ENCODE results near the gene PDLIM5.
"Not testable (repeated sequence)": the region's sequence is repeated elsewhere in the genome, so short reads cannot be mapped to it uniquely, and the experiment has no call there.

PDLIM5 gene

DNA sequence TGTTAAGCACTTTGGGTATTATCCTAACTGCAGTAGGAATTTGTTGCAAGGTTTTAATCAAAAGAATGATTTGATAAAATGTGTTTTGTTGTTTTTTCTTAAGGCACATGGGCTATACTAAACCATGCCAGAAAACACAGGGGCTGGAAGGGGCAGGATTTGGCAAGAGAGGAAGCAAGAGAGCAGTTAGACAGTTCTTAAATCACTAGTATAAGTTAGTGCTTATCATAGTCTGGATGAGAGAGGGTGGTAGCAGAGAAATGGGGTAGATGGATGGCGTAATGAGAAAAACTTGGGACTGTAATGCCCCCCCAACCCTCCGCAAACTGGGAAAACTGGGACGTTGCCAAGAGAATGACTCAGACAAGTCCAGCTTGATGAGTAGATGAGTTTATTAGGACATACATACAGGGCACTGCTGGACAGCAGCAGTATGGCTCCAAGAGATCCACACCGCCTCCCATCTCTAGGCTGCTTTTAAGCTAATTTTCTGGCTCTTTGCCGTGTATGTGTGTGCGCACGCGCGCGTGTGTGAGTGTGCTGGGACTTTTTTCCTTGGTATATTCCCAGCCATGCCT, 151.5 kb downstream of the PDLIM5 start:
- DNase-seq (ENCODE audit: low read depth), result peak; percentile 38

DNA sequence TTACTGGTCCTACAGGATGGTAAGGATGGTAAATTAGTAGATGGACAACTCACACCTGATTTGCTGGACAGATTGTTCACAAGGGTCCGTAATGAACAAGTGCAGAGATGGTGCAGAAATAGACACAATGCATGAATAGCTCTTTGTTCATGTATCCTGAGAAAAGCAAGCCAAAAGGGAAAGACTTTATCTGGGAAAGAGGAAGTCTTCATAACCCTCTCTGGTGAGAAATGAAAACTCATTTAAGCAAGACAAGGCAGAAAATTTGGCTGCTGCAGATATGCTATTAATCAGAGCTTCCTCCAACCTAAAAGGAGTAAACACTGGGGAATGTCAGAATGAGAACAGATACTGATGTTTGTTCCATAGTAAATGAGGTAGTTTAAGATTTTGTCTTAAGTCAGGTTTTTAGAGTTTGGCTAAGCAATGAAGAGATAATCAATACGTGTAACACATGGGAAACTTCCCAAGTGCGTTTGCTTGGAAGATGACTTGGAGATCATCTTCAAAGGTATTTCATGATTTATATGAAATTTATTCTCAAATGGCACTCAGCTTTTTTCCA, 153.6 kb downstream of the PDLIM5 start:
- DNase-seq (ENCODE audit: low read depth), result no peak

DNA sequence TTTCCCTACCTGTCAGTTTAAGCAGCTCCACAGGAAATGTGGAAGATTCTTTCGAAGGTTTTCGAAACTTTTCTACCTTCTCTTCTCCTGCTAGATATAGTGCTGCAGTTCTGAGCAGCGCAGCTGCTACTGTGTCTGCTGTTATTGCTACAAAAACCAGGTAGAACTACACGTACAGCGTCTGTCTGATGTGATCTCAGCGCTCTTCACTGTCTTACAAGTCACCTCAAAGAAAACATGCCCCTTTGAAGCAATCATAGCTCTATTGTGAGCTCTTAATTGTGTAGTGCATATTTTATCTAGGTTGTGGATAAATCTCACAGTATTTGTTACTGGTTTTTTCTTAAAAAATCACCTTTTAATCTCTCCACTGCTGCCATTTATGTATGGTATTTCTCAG, 158.4 kb downstream of the PDLIM5 start:
- no peak for DNase-seq (ENCODE audit: low read depth)

DNA sequence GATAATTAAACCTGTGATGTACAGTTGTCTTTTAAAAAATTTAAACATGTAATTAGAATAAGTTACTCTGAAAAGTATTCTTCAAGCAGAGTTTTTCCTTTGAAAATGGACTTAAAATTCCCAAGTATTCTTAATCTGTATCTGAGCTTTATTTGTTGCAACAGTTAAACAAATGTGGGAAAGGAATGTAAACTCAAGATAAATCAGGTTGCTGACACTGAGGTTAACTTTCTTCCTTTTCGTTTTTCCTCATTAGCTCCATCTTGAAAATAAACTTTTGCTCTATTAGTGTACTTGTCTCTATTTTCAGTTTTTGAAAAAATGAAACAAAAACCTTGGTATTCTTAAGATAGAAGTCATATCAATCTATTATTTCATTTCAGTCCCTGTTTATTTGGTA, 161.5 kb downstream of the PDLIM5 start:
- DNase-seq (ENCODE audit: low read depth), result no peak

DNA sequence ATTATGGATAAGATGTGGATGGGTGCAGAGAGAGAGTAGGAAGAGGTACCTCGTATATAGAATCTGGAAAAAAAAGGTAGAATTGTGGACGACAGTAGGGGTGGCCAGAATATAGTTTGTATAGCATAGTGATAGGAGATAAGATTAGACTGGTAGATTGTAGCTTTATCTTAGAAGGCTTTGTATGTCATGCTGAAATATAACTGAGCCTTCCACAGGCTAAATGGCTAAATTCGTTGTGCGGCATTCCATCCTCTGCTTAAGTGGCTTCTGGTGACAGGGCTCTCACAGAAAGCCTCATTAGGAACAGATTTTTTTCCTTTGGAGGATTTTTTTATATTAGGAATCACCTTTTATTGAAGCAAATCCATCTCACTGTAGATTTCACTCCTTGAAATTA, 163.7 kb downstream of the PDLIM5 start:
- DNase-seq (ENCODE audit: low read depth), result no peak

DNA sequence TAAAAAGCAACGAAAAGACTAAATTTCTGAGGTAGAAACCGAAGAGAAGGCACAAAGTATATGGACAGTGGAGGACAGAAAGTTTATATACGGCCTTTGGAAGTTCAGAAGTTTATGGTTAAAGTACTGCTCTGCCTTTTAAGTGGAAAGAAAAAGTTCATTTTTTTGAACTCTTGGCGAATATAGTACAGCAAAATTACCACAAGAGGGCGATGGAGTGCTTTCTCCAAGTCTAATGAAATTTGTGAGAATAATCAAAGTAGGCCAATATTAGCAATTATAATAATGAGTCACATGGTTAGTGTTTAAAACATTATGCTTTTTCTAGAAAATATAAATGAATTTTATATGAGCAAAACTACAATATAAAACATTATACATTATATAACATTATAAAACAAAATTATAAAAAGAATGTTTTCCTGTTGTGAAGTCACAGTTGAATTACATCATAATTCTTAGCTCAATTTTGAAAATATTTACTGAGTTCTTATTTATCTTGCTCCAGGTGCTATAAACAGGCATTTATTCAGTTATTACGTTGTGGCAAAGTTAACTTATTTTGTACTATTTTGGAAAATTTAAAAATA, 169.8 kb downstream of the PDLIM5 start:
- DNase-seq (ENCODE audit: low read depth), result no peak

DNA sequence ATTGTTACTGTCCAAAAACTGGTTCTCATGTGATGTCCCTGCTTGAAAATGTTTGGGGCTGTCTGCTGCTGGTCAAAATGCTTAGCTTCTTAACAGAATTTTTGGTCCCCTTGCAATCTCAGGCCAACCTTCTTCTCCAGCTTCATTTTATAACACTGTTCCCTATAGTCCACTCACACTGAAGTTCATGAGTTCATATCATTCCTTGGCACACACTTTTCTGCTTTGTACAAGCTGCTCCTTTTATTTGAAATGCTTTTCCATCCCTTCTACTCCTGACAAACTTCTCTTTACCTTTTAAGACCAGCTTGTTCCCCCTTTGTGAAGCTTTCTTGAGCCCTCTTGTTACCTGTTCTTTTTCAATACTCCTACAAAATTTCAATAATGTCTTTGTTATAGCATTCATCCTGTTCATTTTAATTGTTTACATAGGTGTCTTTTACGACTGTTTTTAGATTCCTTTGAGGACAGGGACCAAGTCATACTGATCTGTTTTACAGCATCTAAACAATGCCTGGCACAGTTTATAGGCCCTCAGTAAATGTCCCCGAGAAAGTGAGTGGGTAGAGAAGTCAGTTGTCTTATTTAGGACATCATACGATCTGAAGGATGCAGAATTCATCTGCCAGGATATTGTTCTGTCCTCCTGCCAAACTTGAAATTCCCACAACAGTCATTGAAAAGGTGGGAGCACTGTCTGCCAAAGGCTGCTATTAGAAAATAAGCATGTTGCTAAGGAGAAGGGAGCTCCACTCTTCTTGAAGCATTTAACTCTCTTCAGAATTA, 171.6 kb downstream of the PDLIM5 start:
- DNase-seq (ENCODE audit: low read depth), result no peak

DNA sequence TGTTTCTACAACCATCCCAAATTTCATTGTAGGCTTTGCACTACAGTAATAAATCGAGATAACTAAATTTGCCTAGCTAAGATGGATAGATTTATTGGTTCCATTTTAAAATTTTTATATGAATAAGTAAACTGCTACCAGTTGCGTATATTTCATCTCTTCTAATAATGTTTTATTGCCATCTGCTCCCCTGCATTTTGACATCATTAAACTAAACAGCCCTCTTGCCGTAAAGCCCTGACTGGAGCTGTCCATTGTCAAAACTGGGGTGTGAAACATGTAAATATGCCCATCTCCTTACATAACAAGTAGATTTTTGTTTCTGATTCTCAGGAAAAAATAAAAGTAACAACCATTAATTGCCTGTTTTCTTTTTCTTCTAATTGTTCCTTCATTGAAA, 175.2 kb downstream of the PDLIM5 start:
- DNase-seq (ENCODE audit: low read depth), result no peak

DNA sequence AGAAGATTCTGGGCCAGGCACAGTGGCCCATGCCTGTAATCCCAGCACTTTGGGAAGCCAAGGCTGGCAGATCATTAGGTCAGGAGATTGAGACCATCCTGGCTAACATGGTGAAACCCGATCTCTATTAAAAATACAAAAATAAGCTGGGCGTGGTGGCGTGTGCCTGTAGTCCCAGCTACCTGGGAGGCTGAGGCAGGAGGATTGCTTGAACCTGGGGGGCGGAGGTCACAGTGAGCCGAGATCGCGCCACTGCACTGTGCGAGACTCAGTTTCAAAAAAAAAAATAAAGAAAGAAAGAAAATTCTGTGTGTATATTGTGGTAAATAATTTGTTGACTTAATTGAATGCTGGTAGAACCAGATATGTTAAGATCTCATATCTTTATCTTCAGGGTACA, 177.3 kb downstream of the PDLIM5 start:
- not testable (repeated sequence) for DNase-seq (ENCODE audit: low read depth)

DNA sequence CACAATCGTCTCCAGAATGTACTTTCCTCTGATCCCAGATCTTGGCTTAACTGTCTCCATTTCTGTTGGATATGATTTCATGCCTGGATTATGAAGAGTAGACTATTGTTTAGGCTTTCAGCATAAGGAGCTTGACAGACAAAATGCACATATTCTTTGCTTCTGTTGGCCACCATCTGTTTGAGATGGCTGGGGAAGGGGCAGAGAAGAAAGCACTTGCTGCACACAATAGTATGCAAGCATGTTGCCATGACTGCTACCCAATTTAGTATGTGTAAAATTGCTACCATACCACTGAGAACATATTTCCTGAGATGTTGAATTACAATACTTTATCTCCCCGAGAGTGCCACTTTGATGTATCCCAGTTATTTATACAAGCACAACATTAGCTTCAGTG, 178.1 kb downstream of the PDLIM5 start:
- DNase-seq (ENCODE audit: low read depth), result no peak

DNA sequence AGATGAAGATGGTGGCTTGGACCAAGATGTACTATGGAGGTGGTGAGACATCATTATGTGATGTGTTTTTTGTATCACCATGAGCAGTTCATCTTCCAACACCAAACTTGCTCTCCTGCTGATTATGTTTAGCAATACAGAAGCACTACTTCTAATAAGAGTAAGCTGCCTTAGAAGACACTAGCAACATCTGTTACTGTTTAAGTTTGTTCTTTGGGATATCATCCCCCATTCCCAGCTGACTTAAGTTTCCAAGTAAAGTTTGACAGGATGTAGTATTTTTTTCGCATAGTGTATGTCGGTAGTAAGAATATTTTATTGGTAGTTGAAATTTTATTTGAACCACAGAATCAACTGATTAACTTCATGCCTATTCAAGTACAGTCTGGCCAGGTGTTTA, 182.5 kb downstream of the PDLIM5 start:
- no peak for DNase-seq (ENCODE audit: low read depth)

DNA sequence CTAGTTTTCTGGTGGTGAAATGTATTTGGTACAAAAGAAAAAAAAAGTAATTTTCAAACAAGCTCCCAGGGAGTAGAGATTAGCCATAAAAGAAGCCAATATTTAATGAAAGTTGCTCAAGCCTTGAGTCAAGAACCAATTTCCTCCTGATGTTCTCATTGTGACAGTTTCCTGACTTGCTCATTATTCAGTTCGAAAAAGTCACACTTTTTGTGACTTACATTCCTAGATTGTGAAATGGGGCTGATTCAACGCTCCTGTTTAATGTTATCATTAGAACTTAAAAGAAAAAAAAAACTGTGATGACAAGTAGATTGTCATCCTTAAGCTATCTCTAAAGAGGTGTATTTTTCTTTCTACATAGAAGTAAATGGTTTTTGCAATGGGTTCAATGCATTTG, 183.4 kb downstream of the PDLIM5 start:
- DNase-seq (ENCODE audit: low read depth), result no peak

DNA sequence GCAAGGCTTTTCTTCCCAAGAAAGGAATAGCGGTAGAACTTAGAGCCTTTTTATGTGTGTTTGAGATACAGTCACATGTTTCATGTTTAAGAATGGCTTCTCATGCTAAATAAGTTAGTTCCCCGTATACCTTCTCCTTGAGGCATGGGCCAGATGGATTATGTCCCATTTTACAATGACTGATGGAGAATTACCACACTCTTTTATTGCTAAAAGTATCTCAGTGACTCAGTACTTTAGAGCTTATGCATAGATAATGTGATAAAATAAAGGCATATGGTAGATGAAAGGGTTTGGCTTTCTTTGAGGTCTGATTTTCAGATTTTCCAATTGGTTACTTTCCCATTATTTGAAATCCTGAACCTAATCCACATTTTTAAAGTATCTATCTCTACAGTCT, 184.3 kb downstream of the PDLIM5 start:
- DNase-seq (ENCODE audit: low read depth), result no peak

DNA sequence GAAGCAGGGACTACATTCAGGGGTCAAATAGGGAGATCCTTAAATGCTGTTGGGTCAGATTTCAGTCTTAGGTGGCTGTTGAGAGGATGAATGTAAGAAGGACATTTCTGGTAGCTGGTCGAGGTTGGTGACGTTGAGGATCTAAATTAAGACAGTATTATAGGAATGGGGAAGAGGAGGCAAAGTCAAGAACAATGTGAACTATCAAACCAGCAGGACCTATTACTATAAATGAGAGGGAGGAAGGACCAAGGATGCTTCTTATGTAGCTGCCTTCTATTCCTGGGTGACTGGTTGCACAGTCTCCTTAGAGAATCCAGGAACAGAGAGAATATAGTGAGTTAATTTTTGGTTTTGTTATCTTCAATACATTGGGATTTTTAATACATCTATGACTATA, 187.6 kb downstream of the PDLIM5 start:
- no peak for DNase-seq (ENCODE audit: low read depth)

DNA sequence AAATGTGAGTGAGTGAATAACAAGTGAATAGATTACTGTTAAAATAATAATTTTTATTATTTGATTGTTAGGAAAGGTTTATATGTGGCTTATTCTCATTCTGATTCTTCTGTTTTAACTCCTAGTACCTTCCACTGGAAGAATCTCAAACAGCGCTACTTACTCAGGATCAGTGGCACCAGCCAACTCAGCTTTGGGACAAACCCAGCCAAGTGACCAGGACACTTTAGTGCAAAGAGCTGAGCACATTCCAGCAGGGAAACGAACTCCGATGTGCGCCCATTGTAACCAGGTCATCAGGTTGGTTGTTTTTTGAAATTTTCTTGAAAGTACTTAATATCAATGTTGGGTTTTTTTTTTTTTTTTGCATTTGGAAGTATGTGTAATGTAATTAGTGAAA, 188.4 kb downstream of the PDLIM5 start:
- DNase-seq (ENCODE audit: low read depth), result no peak

DNA sequence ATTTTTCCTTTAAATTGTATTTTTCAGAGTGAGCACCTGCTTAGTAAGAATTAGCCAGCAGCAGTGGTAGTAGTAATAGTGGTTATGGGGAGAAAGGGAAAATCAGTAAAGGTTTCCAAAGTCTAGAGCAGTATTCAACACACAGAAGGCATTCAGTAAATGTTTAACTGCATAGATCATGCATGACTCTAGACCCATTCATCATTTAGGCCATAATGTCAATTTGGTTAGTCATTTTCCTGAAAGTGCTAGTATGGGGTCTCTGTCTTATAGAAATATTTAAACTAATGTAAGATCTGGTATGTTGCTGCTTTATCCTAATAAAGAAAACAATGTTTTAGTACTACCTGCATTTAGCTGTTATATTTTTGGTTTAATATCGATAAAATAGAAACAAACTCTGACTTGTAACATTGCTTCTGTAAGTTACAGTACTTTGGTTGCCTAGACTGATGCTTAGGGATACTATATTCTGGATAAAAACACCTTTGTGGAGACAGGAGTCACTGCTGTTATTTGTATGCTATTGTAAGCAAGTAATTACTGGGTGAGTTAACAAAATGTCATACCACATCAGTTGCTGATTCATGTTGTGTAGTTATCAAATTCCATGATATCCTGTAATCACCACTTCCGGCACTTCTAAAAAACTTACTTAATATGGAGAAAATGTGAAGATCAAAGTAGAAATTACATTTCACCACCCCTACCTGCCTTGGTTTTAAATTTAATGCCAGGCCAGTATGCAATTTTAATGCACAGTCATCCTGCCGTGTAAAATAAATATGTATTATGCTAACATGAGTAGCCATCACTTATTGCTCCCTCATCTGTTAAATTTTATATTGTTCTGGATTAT, 190.2 kb downstream of the PDLIM5 start:
- DNase-seq (ENCODE audit: low read depth), result no peak

DNA sequence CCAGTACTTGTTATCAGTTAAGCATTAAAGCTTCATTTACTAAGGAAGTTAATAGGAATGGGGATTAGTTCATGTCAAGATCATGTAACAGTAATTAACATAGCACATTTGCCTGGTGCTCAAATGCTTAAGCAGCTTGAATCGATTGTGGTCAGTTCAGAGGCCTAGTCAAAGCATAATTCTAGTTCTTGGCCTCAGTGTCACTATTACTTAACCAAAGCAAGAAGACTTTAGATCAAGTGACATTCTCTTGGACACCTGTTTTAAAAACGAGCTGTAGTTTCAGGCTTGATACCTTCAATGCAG, 190.8 kb downstream of the PDLIM5 start:
- DNase-seq (ENCODE audit: low read depth), result no peak

DNA sequence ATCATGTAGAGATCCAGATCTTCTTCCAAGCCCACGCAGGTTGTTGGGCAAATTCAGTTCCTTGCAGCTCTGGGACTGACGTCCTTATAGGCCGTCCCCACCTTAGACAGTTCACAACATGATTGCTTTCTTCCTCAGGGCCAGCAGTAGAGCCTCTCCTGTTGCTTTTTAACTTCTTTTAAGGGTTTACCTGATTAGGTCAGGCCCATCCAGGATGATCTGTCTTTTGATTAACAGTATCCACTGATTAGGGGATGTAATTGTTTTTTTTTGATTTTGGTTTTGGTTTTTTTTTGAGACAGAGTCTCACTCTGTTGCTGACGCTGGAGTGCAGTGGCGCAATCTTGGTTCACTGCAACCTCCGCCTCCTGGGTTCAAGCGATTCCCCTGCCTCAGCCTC, 197.0 kb downstream of the PDLIM5 start:
- no peak for DNase-seq (ENCODE audit: low read depth)

DNA sequence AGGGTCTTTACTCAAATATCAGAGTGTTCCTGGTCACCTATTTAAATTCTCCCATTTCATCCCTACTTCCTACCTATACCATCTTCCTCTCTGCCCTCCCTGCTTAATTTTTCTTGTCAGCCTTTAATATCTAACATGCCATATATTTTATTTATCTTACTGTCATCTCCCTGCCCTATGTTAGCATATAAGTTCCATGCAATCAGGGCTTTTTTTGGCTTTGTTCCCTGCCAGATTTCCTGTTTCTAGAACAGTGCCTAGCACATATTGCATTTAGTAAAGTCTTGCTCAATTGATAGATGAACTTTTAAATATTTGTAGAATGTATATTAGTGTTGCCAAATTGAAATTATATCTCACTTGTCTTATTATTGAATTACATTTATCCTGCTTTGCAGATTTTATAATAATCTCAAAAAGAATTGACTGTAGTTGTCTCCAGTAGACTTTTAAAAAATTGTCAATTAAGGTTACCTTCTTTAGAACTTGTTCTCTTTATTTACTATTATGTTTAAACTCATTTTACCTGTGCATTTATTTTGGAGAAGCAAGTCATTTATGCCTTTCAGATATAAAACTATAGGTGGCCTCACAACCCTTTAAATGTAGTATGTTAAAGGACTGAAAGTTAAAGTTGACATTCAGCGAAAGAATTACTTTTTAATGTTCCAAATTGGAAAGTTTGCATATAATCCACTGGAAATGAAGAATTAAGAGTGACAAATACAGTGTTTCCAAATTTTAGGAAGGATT, 197.8 kb downstream of the PDLIM5 start:
- no peak for DNase-seq (ENCODE audit: low read depth)

DNA sequence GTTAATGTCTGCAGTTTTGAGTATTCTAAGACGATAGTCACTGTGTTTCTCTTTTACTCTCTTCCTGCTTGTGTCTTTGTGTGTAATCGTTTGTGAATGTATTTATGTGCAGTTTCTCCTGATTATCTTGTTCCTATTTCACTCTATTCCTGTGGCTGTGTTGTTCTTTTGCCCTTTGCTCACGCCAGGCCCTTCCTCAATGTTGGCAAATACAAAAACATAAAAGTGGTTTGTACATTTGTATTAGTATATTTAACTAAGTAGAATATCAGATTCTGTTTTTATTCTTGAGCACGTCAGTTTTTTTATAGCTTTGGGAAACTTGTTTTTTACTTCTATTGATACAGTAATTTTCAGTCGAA, 198.4 kb downstream of the PDLIM5 start:
- no peak for DNase-seq (ENCODE audit: low read depth)

DNA sequence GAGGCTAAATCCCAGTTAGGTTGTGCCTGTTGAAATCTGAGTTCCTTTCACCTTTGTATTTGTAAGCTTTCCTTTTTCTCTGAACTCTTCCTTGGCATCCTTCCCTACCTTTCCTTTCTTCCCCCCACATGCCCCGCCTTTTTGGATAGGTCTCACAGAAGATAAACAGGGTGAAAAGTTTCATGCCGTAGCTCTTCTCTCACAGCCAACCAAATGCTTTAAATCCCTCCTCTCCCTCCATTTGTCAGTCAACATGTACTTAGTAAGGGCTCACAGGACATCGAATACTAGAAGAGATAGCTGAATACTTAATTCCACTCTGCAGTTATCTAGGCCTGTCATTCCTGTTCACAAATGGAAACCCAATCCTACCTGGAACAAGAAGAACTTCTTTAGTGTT, 198.9 kb downstream of the PDLIM5 start:
- no peak for DNase-seq (ENCODE audit: low read depth)

DNA sequence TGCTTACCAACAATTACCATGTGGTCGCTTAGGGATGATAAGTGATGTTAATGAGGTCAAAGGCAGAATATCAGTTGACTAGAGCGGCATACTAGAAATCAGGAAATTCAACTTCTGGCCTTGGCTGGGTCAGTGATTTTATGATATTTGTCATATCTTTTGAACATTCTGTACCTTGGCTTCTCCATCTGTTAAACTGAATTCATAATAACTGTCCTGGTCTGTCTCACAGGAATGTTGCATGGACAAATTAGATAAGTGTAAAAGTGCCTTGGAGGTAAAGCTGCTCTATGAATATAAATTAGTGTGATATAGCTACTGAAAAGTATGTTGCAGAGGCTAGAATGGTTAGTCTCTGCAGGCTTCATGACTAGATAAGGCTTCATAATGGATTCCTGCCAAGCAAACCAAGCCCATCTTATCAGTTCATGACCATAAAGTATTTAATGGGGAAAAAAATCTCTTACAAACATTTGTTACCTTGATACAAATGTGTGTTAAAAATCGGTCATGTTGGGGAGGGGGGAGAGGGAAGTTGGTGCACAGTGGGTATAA, 201.4 kb downstream of the PDLIM5 start:
- DNase-seq (ENCODE audit: low read depth), result no peak

Measured in HS-27A (cell line).